Measurements from ENCODE around the gene VPS37D.
A peak's percentile ranks its signal among the peaks of the same experiment; 100 is the strongest.

The VPS37D gene

DNA sequence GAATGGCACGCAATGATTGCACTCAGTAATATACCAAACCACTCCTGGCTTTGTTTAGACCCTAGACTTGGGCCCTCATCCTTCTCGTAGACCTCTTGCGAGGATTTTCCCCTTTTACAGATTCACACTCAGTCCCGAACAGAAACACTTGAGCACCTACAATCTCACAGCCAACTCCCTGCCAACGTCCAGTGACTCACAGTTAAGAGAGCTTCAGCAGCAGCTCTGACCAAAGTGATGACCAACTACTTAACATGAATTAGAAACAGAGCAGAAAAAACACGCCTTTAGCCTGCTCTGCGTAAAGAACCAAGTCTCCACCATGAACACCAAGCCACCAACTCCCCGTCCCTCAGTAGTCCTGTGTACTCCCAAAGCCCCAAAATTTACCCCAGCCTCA is 13.4 kb downstream of the VPS37D start:
- no peak for DNase-seq

GRCh38 chr7:73682745-73683055 is 15.1 kb downstream of the VPS37D start:
- no peak for DNase-seq

- DNase-seq: peak; percentile 96
These were observed 15.6 kb downstream of the VPS37D start, which contains the start of the genes BUD23 and DNAJC30 for GRCh38 chr7:73683056-73683787. TSS of gene BUD23 (plus strand) at chr7:73683597. CDS start at chr7:73683626, 29 bp downstream. TSS of gene DNAJC30 (minus strand) at chr7:73683453. CDS start at chr7:73683423, 30 bp downstream.

- DNase-seq: peak; percentile 59
These were observed 16.4 kb downstream of the VPS37D start for GRCh38 chr7:73683788-73684693.

GRCh38 chr7:73685311-73685710 is 17.7 kb downstream of the VPS37D start:
- no peak for DNase-seq

DNA sequence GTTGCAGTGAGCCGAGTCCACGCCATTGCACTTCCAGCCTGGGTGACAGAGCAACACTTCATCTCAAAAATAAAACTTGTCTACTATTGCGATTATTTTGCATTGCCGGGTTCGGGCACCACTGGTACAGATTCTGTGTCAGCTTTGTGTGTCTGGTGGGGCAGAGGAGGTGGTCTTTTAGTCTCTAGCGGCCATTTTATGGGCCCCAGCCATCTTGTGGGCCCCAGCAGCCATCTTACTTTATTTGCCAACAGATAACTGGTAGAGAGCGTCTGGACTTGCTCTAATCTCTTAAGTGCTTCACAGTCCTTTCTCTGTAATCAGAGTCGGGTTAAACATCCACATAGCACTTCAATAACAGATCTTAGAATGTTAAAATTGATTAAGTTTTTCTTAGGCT is 20.7 kb downstream of the VPS37D start:
- no peak for DNase-seq

- no peak for DNase-seq
These were observed 23.0 kb downstream of the VPS37D start for GRCh38 chr7:73690646-73691045.

DNA sequence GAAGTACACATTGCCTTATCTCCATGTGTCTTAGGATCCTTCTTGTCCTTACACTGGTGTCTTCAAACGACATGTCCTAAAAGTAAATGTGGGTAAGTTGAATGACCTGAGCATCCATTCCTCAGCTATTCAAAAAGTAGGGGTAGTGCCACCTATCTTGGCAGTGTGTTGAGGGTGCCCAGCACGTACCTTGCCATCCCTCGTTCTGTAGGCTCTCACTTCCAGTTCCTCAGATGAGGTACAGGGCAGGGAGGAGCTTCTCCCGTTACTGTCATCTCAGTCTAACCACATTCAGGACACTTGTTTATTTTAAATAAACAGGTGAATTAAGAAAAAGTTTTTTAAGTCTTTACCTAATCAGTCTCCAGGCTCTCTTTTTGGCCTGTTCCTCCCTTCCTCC is 28.7 kb downstream of the VPS37D start:
- no peak for DNase-seq

GRCh38 chr7:73698410-73698809 is 30.8 kb downstream of the VPS37D start:
- DNase-seq: no peak

- no peak for DNase-seq
These were observed 31.9 kb downstream of the VPS37D start for GRCh38 chr7:73699370-73700068.

DNA sequence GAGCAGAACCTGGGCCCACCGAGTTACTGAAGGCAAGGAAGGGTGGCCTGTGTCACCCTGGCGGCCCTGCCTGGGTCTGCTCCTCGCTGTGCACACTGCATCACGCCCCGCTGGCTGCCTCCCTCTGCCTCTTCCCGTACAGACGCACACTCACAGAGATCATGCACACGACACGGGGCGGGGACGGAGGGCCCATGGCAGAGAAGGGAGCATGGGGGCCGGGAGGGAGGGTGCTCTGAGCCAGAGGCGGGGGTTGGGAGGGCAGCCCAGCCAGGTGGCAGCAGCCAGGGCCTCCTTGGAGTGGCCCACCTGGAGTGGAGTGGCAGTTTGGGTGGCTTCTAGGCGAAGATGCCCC is 32.4 kb downstream of the VPS37D start:
- DNase-seq: no peak

GRCh38 chr7:73700581-73701134 is 33.0 kb downstream of the VPS37D start:
- DNase-seq: no peak

- DNase-seq: peak; percentile 34
These were observed 33.8 kb downstream of the VPS37D start for GRCh38 chr7:73701357-73701995.

DNA sequence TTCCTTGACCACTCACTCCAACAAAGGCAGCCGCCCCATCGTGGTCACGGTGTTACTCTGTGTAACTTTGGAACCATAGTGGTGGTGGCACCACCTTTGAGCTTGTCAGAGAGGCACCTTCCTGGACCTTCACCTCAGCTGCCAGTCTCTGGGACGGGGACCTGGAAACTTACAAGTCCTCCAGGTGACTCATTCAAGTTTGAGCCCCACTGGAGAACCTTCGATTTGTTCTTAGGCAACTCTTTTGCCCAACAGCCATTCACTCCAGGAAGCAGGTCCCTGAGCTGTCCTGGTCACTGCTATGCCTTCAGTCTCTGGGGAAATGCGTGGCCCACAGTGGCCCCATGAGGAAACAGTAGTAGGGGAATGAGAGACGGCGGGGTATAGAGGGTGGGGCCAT is 34.6 kb downstream of the VPS37D start:
- no peak for DNase-seq

DNA sequence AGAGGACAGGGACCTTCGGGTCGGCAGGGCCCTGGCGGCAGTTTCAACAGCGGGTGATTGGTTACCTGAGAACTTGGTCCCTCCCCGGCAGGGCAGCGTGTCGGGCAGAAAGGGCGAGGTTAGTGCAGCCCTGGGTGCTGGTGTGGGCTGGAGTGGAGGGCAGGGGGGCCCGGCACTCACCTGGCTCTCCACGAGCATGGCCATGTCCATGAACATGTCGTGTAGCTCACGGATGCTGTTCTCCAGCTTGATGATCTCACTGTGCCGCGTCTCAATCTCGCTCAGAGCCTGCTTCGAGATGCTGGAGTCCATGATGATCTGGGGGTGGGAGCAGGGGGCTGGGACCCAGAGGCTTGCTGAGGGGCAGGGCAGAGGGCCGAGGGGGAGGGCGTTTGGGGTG is 35.0 kb downstream of the VPS37D start:
- DNase-seq: no peak

DNA sequence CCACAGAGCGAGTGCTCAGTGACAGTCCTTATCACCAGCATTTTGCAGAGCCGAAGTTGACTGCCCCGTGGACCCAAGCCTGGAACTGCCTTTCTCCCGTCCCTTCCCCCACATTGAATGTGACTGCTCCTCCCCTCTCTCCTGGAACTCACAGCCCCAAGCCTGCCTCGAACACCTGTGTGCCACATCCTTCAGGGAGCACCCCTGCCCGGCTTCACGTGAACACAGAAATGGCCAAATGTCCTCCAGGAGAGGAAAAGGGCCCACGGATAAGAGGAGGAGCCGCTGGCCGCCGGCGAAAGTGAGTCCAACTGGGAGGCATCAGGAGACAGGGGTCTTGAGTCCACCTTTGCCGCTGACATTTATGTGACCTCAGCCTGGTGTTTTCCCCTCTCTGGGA is 35.6 kb downstream of the VPS37D start:
- DNase-seq: no peak

DNA sequence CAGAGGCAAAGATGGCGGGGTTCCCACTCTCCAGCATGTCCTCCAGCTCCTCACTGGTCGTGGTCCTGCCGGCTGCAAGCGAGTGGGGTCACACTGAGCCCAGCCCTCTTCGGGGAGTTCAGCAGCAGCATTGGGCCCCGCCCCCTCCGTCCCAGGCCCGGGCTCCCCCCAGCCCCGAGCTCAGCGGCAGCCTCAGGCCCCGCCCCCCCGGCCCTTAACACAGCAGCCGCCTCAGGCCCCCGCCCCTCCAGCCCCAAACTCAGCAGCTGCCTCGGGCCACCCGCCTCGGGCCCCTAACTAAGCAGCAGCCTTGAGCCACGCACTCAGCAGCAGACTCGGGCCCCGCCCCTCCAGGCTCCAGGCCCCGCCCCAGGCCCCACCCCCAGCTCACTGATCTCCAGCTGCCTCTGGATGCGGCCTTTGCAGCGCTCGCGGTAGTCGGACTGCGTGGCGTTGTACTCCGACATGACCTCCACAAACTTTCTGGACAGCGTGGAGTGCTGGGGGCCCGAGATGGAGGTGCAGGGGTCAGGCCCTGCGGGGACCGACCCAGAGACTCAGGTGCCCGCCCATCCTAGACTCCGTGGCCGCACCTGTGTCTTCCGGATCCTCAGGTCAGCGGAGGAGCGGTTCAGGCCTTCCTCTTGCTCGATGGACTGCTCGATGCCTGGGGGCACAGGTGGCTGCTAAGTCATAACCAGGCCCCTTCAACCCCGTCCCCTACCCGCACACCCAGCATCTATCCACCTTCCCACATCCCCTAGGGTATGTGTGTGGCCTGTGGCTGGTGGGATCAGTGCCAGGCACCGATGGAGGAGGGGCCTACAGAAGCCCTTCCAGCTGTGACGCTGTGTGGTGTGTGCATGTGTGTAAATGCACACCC is 36.4 kb downstream of the VPS37D start:
- DNase-seq: no peak

DNA sequence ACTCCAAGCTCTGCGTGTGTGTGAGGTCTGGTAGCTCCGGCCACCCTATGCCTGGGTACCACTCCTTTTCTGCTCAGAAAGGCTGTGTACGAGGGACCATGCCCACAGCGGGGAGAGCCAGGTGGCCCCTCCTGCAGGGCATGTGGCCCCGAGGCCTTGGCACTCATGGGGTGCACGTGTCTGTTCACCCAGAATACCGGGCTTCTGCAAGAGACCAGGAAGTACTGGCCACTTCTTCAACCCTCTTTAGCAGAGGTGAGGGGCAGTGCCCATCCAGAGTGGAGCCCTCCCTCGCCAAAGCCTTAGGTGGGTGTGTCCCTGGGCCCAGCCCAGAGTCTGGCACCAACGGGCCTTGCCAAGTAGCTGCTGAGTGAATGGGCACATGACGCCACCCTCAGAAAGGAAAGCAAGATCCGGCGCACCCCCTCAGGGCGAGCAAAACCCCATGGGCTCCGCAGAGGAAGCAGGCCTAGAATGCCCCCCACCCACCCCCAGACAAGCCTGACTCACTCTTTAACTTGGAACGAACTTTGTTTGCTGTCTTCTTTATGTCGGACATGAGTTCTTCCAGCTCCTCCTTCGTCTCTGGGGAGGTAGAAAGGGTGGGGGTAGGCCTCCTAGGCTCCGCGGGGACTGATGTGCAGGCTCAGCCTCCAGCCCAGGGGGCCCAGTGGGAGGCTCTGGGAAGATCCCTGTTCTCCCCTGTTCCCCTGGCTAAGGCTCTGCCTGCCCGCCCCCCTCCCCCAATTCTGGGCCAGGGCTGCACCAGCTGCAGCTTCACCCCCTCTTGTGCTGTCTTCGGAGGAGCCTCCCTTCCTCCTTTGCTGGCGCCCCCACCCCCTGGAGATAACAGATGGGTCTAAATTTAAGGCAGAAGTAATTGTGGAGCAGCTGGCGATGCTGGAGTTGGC is 37.3 kb downstream of the VPS37D start:
- DNase-seq: no peak

- DNase-seq: no peak
These were observed 37.9 kb downstream of the VPS37D start for GRCh38 chr7:73705551-73705920.

Measured in NCI-H1092 treated with DMSO at 0.1 percent for 48 hours (cell line).